PC-9 (cell line): Measurements from ENCODE around the gene ZNF333. TPM values are rescaled to one million over a fixed set of nuclear protein-coding genes. Genes with fewer than 3 reads are reported as not detected.
"Not testable (repeated sequence)": the region's sequence is repeated elsewhere in the genome, so short reads cannot be mapped to it uniquely, and the experiment has no call there.

ENCODE experiments used
- BruUV-seq: library from RNA; stranded (reverse); fragments of 400-500 nt; replicated peaks from 2 replicates; lab custom pipeline; 2021; lab: Mats Ljungman, UMichigan
- CTCF ChIA-PET: fragments of 300-600 bp; sonication (Branson Sonifier 250); formaldehyde crosslinking; loops from one replicate; lab custom pipeline; 2022; ENCODE audit warnings: antibody characterized with exemption; lab: Charles Lee
- POLR2A ChIA-PET: fragments of 300-600 bp; sonication (Branson Sonifier 250); formaldehyde crosslinking; loops from one replicate; lab custom pipeline; 2022; ENCODE audit warnings: antibody characterized with exemption; ENCODE audit not compliant: unreplicated experiment; lab: Charles Lee
- DNase-seq, 2 experiments: peaks; one replicate each; pipeline versions ENCODE4 v3.0.0 to v3.0.0-alpha.2; 2015 to 2022; ENCODE audit warnings: mixed read lengths in 1 of 2
- H2AFZ ChIP-seq: fragments of 200-600 bp; sonication (generic); 2 replicates; pipeline ENCODE4 v1.8.1; 2017; ENCODE audit warnings: antibody characterized with exemption
- H3F3A ChIP-seq: fragments of 200-600 bp; sonication (generic); 2 replicates; pipeline ENCODE4 v1.8.1; 2017; ENCODE audit warnings: antibody characterized with exemption, mild to moderate bottlenecking, low read depth; ENCODE audit not compliant: insufficient read depth
- H3K27ac ChIP-seq: fragments of 200-600 bp; sonication (generic); 2 replicates; pipeline ENCODE4 v1.6.1; 2016; ENCODE audit warnings: mixed run types
- H3K27me3 ChIP-seq: fragments of 200-600 bp; sonication (generic); 2 replicates; pipeline ENCODE4 v1.6.1; 2016; ENCODE audit warnings: low read depth, mixed run types; ENCODE audit not compliant: insufficient read depth
- H3K36me3 ChIP-seq: fragments of 200-600 bp; sonication (generic); 2 replicates; pipeline ENCODE4 v1.6.1; 2016; ENCODE audit warnings: low read depth, mixed run types
- H3K4me1 ChIP-seq: fragments of 200-600 bp; sonication (generic); replicated peaks from 2 replicates; pipeline ENCODE4 v1.6.1; 2016; ENCODE audit warnings: mixed run types; ENCODE audit not compliant: insufficient read depth
- H3K4me2 ChIP-seq: fragments of 200-600 bp; sonication (generic); 2 replicates; pipeline ENCODE4 v1.6.1; 2017; ENCODE audit warnings: mixed run types
- H3K4me3 ChIP-seq: fragments of 200-600 bp; sonication (generic); 2 replicates; pipeline ENCODE4 v1.6.1; 2016; ENCODE audit warnings: mixed run types
- H3K79me2 ChIP-seq: fragments of 200-600 bp; sonication (generic); 2 replicates; pipeline ENCODE4 v1.6.1; 2017; ENCODE audit warnings: low read depth, mixed run types
- H3K9me2 ChIP-seq: fragments of 200-600 bp; sonication (generic); 2 replicates; pipeline ENCODE4 v1.8.1; 2017; ENCODE audit warnings: mild to moderate bottlenecking; ENCODE audit not compliant: insufficient read depth
- H3K9me3 ChIP-seq: fragments of 200-600 bp; sonication (generic); 2 replicates; pipeline ENCODE4 v1.8.1; 2016; ENCODE audit warnings: low read depth; ENCODE audit not compliant: insufficient read depth
- H4K20me1 ChIP-seq: fragments of 200-600 bp; sonication (generic); 2 replicates; pipeline ENCODE4 v1.8.1; 2017; ENCODE audit not compliant: insufficient read depth
- CTCF ChIP-seq: fragments of 200-600 bp; sonication (generic); conservative IDR thresholded peaks from 2 replicates; pipeline ENCODE4 v1.6.1; 2017; ENCODE audit warnings: mixed run types, antibody characterized with exemption, mild to moderate bottlenecking, moderate library complexity
- EZH2 ChIP-seq: fragments of 200-600 bp; sonication (generic); IDR thresholded peaks from 2 replicates; pipeline ENCODE4 v1.8.0; 2017; ENCODE audit warnings: antibody characterized with exemption, low read depth
- intact Hi-C: fragments of 100-400 bp; cut with micrococcal nuclease; formaldehyde crosslinking; loops from one replicate; pipeline ENCODE4 v1.10.0; 2022; ENCODE audit not compliant: unreplicated experiment
- total RNA-seq: library from RNA; stranded (reverse); gene quantifications from 2 replicates; pipeline ENCODE4 v1.2.3, GENCODE V29; 2021

Gene ZNF333
- total RNA-seq, 1 experiment from 2014 or later: 10.1 TPM

DNA sequence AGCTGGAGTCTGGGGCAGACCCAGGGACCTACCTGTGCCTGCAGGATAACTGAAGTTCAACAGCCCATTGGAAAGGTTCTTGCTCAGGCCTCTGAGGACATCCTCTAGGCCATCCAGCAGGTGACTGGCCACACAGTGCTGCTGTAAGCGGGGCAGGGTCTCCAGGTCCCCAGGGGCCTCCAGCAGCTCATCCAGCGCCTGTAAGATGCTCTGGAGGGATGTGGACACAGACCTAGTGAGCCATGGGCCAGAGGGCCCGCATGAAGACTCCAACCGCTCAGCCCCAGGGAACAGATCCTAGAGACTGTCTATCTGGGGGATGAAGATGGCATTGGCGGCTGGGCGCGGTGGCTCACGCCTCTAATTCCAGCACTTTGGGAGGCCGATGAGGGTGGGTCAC lies 74.6 kb downstream of the ZNF333 start:
- Histone ChIP-seq H3K79me2 (no peaks in the 10 kb centered on the region), H3K4me1 (no peaks in the 10 kb centered on the region), H3K4me3 (no peak overlapping the region), H3K27ac (no peak overlapping the region), H3K9me2 (no peaks in the 10 kb centered on the region), H3K27me3 (no peaks in the 10 kb centered on the region), H4K20me1 (no peaks in the 10 kb centered on the region), H3K36me3 (no peaks in the 10 kb centered on the region), H2AFZ (no peak overlapping the region), H3F3A (no peaks in the 10 kb centered on the region; the same call in 1 of the 2 replicates), H3K9me3 (no peaks in the 10 kb centered on the region), H3K4me2 (no peak overlapping the region)
- DNase-seq: no peak
- ChIA-PET CTCF (no interaction called here), POLR2A (no interaction called here)
- intact Hi-C loops: no loop called here
- BruUV-seq: no TSS peak
- TF ChIP-seq CTCF (no peak), EZH2 (no peak)

GRCh38 chr19:14765403-14765802 lies 75.6 kb downstream of the ZNF333 start:
- H3K36me3 ChIP-seq, H3K9me2 ChIP-seq, BruUV-seq: not testable (repeated sequence)

GRCh38 chr19:14765841-14766240 lies 76.0 kb downstream of the ZNF333 start:
- H3F3A ChIP-seq, H3K27ac ChIP-seq, H3K9me3 ChIP-seq, H3K9me2 ChIP-seq, H3K79me2 ChIP-seq, CTCF ChIA-PET, DNase-seq, H3K4me2 ChIP-seq, POLR2A ChIA-PET, H4K20me1 ChIP-seq, BruUV-seq, intact Hi-C loops, H3K36me3 ChIP-seq, H2AFZ ChIP-seq, H3K27me3 ChIP-seq, H3K4me3 ChIP-seq, H3K4me1 ChIP-seq: not testable (repeated sequence)

More at GRCh38 chr19:14765403-14765802, 75.6 kb downstream of the ZNF333 start:
- CTCF ChIA-PET, POLR2A ChIA-PET, H3K4me3 ChIP-seq, H3K27ac ChIP-seq, H2AFZ ChIP-seq, H3F3A ChIP-seq, H3K79me2 ChIP-seq, H3K4me1 ChIP-seq, H3K4me2 ChIP-seq, DNase-seq, intact Hi-C loops, H3K9me3 ChIP-seq, H3K27me3 ChIP-seq, H4K20me1 ChIP-seq: not testable (repeated sequence)

- DNase-seq: no peak
- no peak for TF ChIP-seq EZH2
- no peak for TF ChIP-seq CTCF
- no peak overlapping the region for H2AFZ ChIP-seq
- ChIA-PET CTCF (no interaction called here), POLR2A (no interaction called here)
- no peaks in the 10 kb centered on the region for H3K79me2 ChIP-seq
- no peak overlapping the region for H3K27ac ChIP-seq
- intact Hi-C loops: no loop called here
- H3K4me1 ChIP-seq: no peaks in the 10 kb centered on the region
- H3K4me3 ChIP-seq: no peak overlapping the region
- no peaks in the 10 kb centered on the region for H3K27me3 ChIP-seq
- H3K9me2 ChIP-seq: no peaks in the 10 kb centered on the region
- no peaks in the 10 kb centered on the region; the same call in 1 of the 2 replicates for H3F3A ChIP-seq
- no peak overlapping the region for H3K4me2 ChIP-seq
- no peaks in the 10 kb centered on the region for H4K20me1 ChIP-seq
- no peaks in the 10 kb centered on the region for H3K9me3 ChIP-seq
- H3K36me3 ChIP-seq: no peaks in the 10 kb centered on the region
- BruUV-seq: no TSS peak
These were observed 77.7 kb downstream of the ZNF333 start for GRCh38 chr19:14767466-14767971.
